H1 (cell line): ENCODE measurements around the gene BBC3. TPM values are rescaled to one million over a fixed set of nuclear protein-coding genes. Genes with fewer than 3 reads are reported as not detected.

ENCODE experiments used
- CTCF ChIA-PET: fragments of 300-600 bp; sonication (Branson Sonifier 250); formaldehyde crosslinking; loops from one replicate; lab custom pipeline; 2021; ENCODE audit not compliant: partially characterized antibody; lab: Charles Lee
- POLR2A ChIA-PET: fragments of 300-600 bp; sonication (Branson Sonifier 250); formaldehyde crosslinking; loops from one replicate; lab custom pipeline; 2021; ENCODE audit warnings: inconsistent platforms; ENCODE audit not compliant: partially characterized antibody; lab: Charles Lee
- DNase-seq, 2 experiments: peaks; one replicate each; pipeline versions ENCODE4 v3.0.0 to v3.0.0-alpha.2; 2010 to 2022; ENCODE audit warnings: low spot score in 2 of 2, low read depth in 1 of 2, mixed read lengths in 1 of 2
- FAIRE-seq: peaks from 2 replicates; lab custom pipeline; 2011; peaks lifted over from hg19 to GRCh38; lab: Jason Lieb, UNC
- H2AFZ ChIP-seq: 2 replicates; pipeline ENCODE4 v1.8.1; 2012; ENCODE audit warnings: low read length, inconsistent platforms
- H2AK5ac ChIP-seq: 2 replicates; pipeline ENCODE4 v1.6.1; 2013; ENCODE audit warnings: low read depth, low read length
- H2BK120ac ChIP-seq: replicated peaks from 2 replicates; pipeline ENCODE3; 2013; ENCODE audit warnings: low read depth, low read length, inconsistent platforms
- H2BK12ac ChIP-seq: 2 replicates; pipeline ENCODE4 v1.6.1; 2013; ENCODE audit warnings: low read depth, low read length
- H2BK15ac ChIP-seq: 2 replicates; pipeline ENCODE4 v1.6.1; 2013; ENCODE audit warnings: low read length
- H2BK20ac ChIP-seq: 2 replicates; pipeline ENCODE4 v1.6.1; 2013; ENCODE audit warnings: low read length
- H2BK5ac ChIP-seq: 2 replicates; pipeline ENCODE4 v1.6.1; 2013; ENCODE audit warnings: low read depth, low read length
- H3K14ac ChIP-seq: 2 replicates; pipeline ENCODE4 v1.6.1; 2013; ENCODE audit warnings: inconsistent platforms; ENCODE audit not compliant: insufficient read length
- H3K18ac ChIP-seq: 2 replicates; pipeline ENCODE4 v1.6.1; 2013; ENCODE audit warnings: low read length; ENCODE audit errors: extremely low read depth
- H3K23ac ChIP-seq: 2 replicates; pipeline ENCODE4 v1.6.1; 2013; ENCODE audit warnings: inconsistent platforms; ENCODE audit not compliant: insufficient read length
- H3K23me2 ChIP-seq: 2 replicates; pipeline ENCODE4 v1.6.1; 2013; ENCODE audit warnings: low read depth, low read length
- H3K27ac ChIP-seq: 2 replicates; pipeline ENCODE4 v1.6.1; 2011; ENCODE audit warnings: low read depth, low read length, inconsistent platforms
- H3K27me3 ChIP-seq, 4 experiments: replicated peaks in 1 of 4; 1 replicate in 1 of 4; 2 replicates in 3 of 4; pipeline versions ENCODE4 v1.6.1 to v1.8.1; 2011 to 2013; ENCODE audit warnings: low read length in 3 of 4, mild to moderate bottlenecking in 3 of 4, inconsistent platforms in 2 of 4, mixed read lengths in 2 of 4, moderate library complexity in 1 of 4; ENCODE audit not compliant: control insufficient read depth in 3 of 4, insufficient read depth in 3 of 4; ENCODE audit errors: extremely low read depth in 1 of 4
- H3K36me3 ChIP-seq, 4 experiments: 2 replicates each; pipeline versions ENCODE4 v1.6.1 to v1.8.1; 2011 to 2013; ENCODE audit warnings: mild to moderate bottlenecking in 4 of 4, low read length in 3 of 4, moderate library complexity in 2 of 4, control low read depth in 1 of 4, inconsistent platforms in 1 of 4; ENCODE audit not compliant: insufficient read depth in 4 of 4, control insufficient read depth in 2 of 4
- H3K4ac ChIP-seq: replicated peaks from 2 replicates; pipeline ENCODE3; 2013; ENCODE audit warnings: low read length, low read depth, mixed read lengths, inconsistent platforms; ENCODE audit not compliant: insufficient read length
- H3K4me1 ChIP-seq, 4 experiments: replicated peaks in 1 of 4; 1 replicate in 1 of 4; 2 replicates in 3 of 4; pipeline versions ENCODE4 v1.6.1 to v1.8.1; 2011 to 2013; ENCODE audit warnings: low read length in 3 of 4, inconsistent platforms in 2 of 4, mixed read lengths in 1 of 4; ENCODE audit not compliant: insufficient read depth in 4 of 4, control insufficient read depth in 3 of 4
- H3K4me2 ChIP-seq, 2 experiments: 2 replicates each; pipeline versions ENCODE4 v1.6.1 to v1.8.1; 2011 to 2013; ENCODE audit warnings: low read depth in 2 of 2, low read length in 2 of 2, control low read depth in 1 of 2, inconsistent platforms in 1 of 2, mild to moderate bottlenecking in 1 of 2; ENCODE audit not compliant: insufficient read depth in 1 of 2
- H3K4me3 ChIP-seq, 4 experiments: fragments of 200-600, 300-600 bp in 1 of 4; sonication (generic), shearing (Covaris generic), sonication (Bioruptor Twin) in 1 of 4; 2 replicates each; pipeline versions ENCODE4 v1.5.1 to v1.8.1; 2011 to 2016; ENCODE audit warnings: low read length in 4 of 4, low read depth in 3 of 4, control low read depth in 2 of 4, inconsistent platforms in 2 of 4, mild to moderate bottlenecking in 2 of 4, mixed read lengths in 1 of 4, moderate library complexity in 1 of 4; ENCODE audit not compliant: insufficient read depth in 2 of 4; ENCODE audit errors: extremely low read depth in 1 of 4
- H3K56ac ChIP-seq: replicated peaks from 2 replicates; pipeline ENCODE3; 2013; ENCODE audit warnings: low read depth, mild to moderate bottlenecking, mixed read lengths, low read length, inconsistent platforms; ENCODE audit not compliant: insufficient read length
- H3K79me1 ChIP-seq: 2 replicates; pipeline ENCODE4 v1.6.1; 2013; ENCODE audit warnings: low read depth, low read length, control low read depth
- H3K79me2 ChIP-seq, 2 experiments: 2 replicates each; pipeline versions ENCODE4 v1.6.1 to v1.8.1; 2012 to 2013; ENCODE audit warnings: low read length in 2 of 2, mild to moderate bottlenecking in 2 of 2, inconsistent platforms in 1 of 2; ENCODE audit not compliant: insufficient read depth in 2 of 2, control insufficient read depth in 1 of 2
- H3K9ac ChIP-seq, 4 experiments: replicated peaks in 1 of 4; 1 replicate in 1 of 4; 2 replicates in 3 of 4; pipeline versions ENCODE4 v1.6.1 to v1.8.1; 2011 to 2013; ENCODE audit warnings: low read depth in 3 of 4, low read length in 3 of 4, control low read depth in 2 of 4, mild to moderate bottlenecking in 2 of 4, moderate library complexity in 2 of 4, inconsistent platforms in 1 of 4; ENCODE audit errors: extremely low read depth in 1 of 4
- H3K9me3 ChIP-seq, 2 experiments: 2 replicates each; pipeline versions ENCODE4 v1.6.1 to v1.8.1; 2012 to 2013; ENCODE audit warnings: mild to moderate bottlenecking in 2 of 2, moderate library complexity in 2 of 2, control low read depth in 1 of 2, inconsistent platforms in 1 of 2, low read depth in 1 of 2, low read length in 1 of 2, mixed read lengths in 1 of 2; ENCODE audit not compliant: insufficient read depth in 2 of 2
- H4K20me1 ChIP-seq, 2 experiments: replicated peaks in 1 of 2; 2 replicates each; pipeline versions ENCODE3 to v1.8.1; 2011 to 2013; ENCODE audit warnings: inconsistent platforms in 2 of 2, low read length in 2 of 2, mild to moderate bottlenecking in 1 of 2; ENCODE audit not compliant: insufficient read depth in 2 of 2, control insufficient read depth in 1 of 2
- H4K5ac ChIP-seq: 2 replicates; pipeline ENCODE4 v1.6.1; 2013; ENCODE audit warnings: low read length, low read depth, mixed read lengths, inconsistent platforms; ENCODE audit not compliant: insufficient read length
- H4K8ac ChIP-seq: 2 replicates; pipeline ENCODE4 v1.8.0; 2013; ENCODE audit warnings: mild to moderate bottlenecking, moderate library complexity, low read length, inconsistent platforms; ENCODE audit not compliant: insufficient read depth; ENCODE audit errors: extremely low read depth
- H4K91ac ChIP-seq: replicated peaks from 2 replicates; pipeline ENCODE3; 2013; ENCODE audit warnings: low read length, mixed read lengths, inconsistent platforms; ENCODE audit not compliant: insufficient read length
- CTCF ChIP-seq, 3 experiments: IDR thresholded peaks; 1 replicate in 2 of 3; 2 replicates in 1 of 3; pipeline versions ENCODE4 v1.5.1 to v1.6.1; 2011; ENCODE audit warnings: low read length in 3 of 3, mild to moderate bottlenecking in 3 of 3, inconsistent platforms in 2 of 3, low read depth in 1 of 3, moderate library complexity in 1 of 3; ENCODE audit not compliant: insufficient read depth in 1 of 3; ENCODE audit errors: control extremely low read depth in 1 of 3
- FOSL1 ChIP-seq: IDR thresholded peaks from 2 replicates; pipeline ENCODE4 v1.6.1; 2011; ENCODE audit warnings: mild to moderate bottlenecking, low read depth, low read length, moderate library complexity; ENCODE audit not compliant: insufficient read depth
- KDM1A ChIP-seq: fragments of 200-600, 300-600 bp; sonication (generic); IDR thresholded peaks from 2 replicates; pipeline ENCODE4 v1.7.1; 2016; ENCODE audit warnings: mild to moderate bottlenecking, low read length, borderline replicate concordance
- NANOG ChIP-seq: IDR thresholded peaks from 2 replicates; pipeline ENCODE4 v1.6.1; 2011; ENCODE audit warnings: low read length, low read depth, mild to moderate bottlenecking, inconsistent platforms; ENCODE audit not compliant: insufficient read depth, poor library complexity, severe bottlenecking
- POU5F1 ChIP-seq: IDR thresholded peaks from 2 replicates; pipeline ENCODE4 v1.6.1; 2011; ENCODE audit warnings: low read depth, mild to moderate bottlenecking, low read length, moderate library complexity
- RAD21 ChIP-seq, 2 experiments: IDR thresholded peaks in 1 of 2; conservative IDR thresholded peaks in 1 of 2; 2 replicates each; pipeline ENCODE4 v1.6.1; 2011; ENCODE audit warnings: low read depth in 2 of 2, low read length in 2 of 2, improper control_type of control experiment in 1 of 2, inconsistent platforms in 1 of 2, mild to moderate bottlenecking in 1 of 2, moderate library complexity in 1 of 2
- SP2 ChIP-seq: IDR thresholded peaks from 2 replicates; pipeline ENCODE4 v1.6.1; 2012; ENCODE audit warnings: mild to moderate bottlenecking, low read length, inconsistent platforms
- TEAD4 ChIP-seq: IDR thresholded peaks from 2 replicates; pipeline ENCODE4 v1.6.1; 2012; ENCODE audit warnings: low read depth, low read length, inconsistent platforms, mixed read lengths
- YY1 ChIP-seq: IDR thresholded peaks from 2 replicates; pipeline ENCODE4 v1.6.1; 2011; ENCODE audit warnings: low read depth, mild to moderate bottlenecking, low read length
- WGBS, 2 experiments: shearing (Covaris generic) in 1 of 2; methylation state at CpG; one replicate each; pipeline versions ENCODE4 v1.1.6 to v1.1.7; 2013 to 2015; ENCODE audit warnings: low lambda C conversion rate in 2 of 2, mixed read lengths in 2 of 2, inconsistent platforms in 1 of 2, low coverage in 1 of 2, missing lambda C conversion rate in 1 of 2; ENCODE audit not compliant: insufficient replicate concordance in 2 of 2, insufficient coverage in 1 of 2, insufficient read length in 1 of 2; ENCODE audit errors: extremely low coverage in 1 of 2, missing lambda C conversion rate in 1 of 2; 5-methylcytosine and 5-hydroxymethylcytosine counted together
- polyA plus RNA-seq, 7 experiments: library from polyadenylated mRNA; depleted of rRNA in 3 of 7; stranded (reverse) in 5 of 7; unstranded in 2 of 7; fragments of >200 nt in 5 of 7; fragments of 200-250 nt in 2 of 7; gene quantifications; 1 replicate in 5 of 7; 2 replicates in 1 of 7; 4 replicates in 1 of 7; pipeline versions ENCODE4 v1.2.1 to v1.2.3, GENCODE V29; 2011 to 2013; ENCODE audit warnings: missing spikeins in 2 of 7, mixed read lengths in 2 of 7
- total RNA-seq: library from RNA; stranded (reverse); fragmentation: NEBNext Ultra II Directional; extraction: Animal tissue kit (Norgen Biotek cat#: 25700); gene quantifications from 2 replicates; pipeline ENCODE4 v1.2.1, GENCODE V29; 2021

BBC3 gene
- total and polyA plus RNA-seq, 2 of the 8 experiments (the other 6 are each of a cell fraction or from before 2014, with no cell fraction given): 13.2 to 21.6 TPM

- Histone ChIP-seq H2AFZ (no peak overlapping the region), H3K9me3 (no peaks in the 10 kb centered on the region), H3K23ac (no peak overlapping the region), H3K23me2 (peaks cover under 1% of the 10 kb centered on the region; the same call in 1 of the 2 replicates), H3K9ac (no peak overlapping the region), H2BK120ac (no peak overlapping the region), H2AK5ac (no peak overlapping the region), H3K18ac (no peak overlapping the region), H3K56ac (no peak overlapping the region), H3K4ac (no peak overlapping the region), H2BK5ac (no peak overlapping the region), H3K79me1 (no peaks in the 10 kb centered on the region), H3K27me3 (peaks cover 0 to 9% (median 5%) of the 10 kb centered on the region in 4 experiments; a peak in 5 of 7 replicates), H2BK20ac (no peak overlapping the region), H3K27ac (no peak overlapping the region), H3K36me3 (no peaks in the 10 kb centered on the region), H4K8ac (0 out of 2 replicates have a peak overlapping the region, but pooled peaks have one; percentile 2), H2BK12ac (no peak overlapping the region), H3K79me2 (no peaks in the 10 kb centered on the region), H4K5ac (no peak overlapping the region), H4K91ac (no peak overlapping the region), H3K4me1 (peaks cover 0 to 5% (median 2%) of the 10 kb centered on the region in 4 experiments; a peak in 5 of 7 replicates), H3K14ac (no peak overlapping the region), H3K4me2 (no peak overlapping the region), H3K4me3 (no peak overlapping the region), H2BK15ac (no peak overlapping the region), H4K20me1 (peaks cover 0 to 7% of the 10 kb centered on the region in 2 experiments)
- CTCF ChIA-PET: interaction anchor here (0.6 to 1.4 kb wide), 8 partner anchors 34 to 1547 kb away, joined by 3 to 4 read pairs (median 3); no protein-coding TSS in a partner anchor
- DNase-seq: peak in 1 of 2 experiments; percentile 93
- FAIRE-seq: no peak
- POLR2A ChIA-PET: no interaction called here
- 72% methylated on average over 13 of the region's 13 CpGs; no CpG with 5 or more reads in 1 of the 2 experiments for WGBS, 2 experiments
- TF ChIP-seq KDM1A (peak; percentile 92; the same call in 1 of the 2 replicates), POU5F1 (no peak), SP2 (no peak), CTCF (IDR thresholded peaks at IDR 0.05; ENCODE audit: control extremely low read depth in 1 of 3, insufficient read depth in 1 of 3, low read depth in 1 of 3, low read length in 3 of 3) (peak; percentile 58 to 82 (median 76)), YY1 (no peak), FOSL1 (no peak), RAD21 (IDR thresholded peaks at IDR 0.05 in 1 of 2, conservative IDR thresholded peaks at IDR 0.05 in 1 of 2; ENCODE audit: low read depth in 2 of 2, low read length in 2 of 2) (peak; percentile 30 to 46; a peak in 3 of 4 replicates), NANOG (no peak), TEAD4 (no peak)
Observed at GRCh38 chr19:47280183-47280797, 49.3 kb upstream of the BBC3 start.
